Stomach (tissue), 4 donors: ENCODE data around the gene NASP.

Experiments
- EP300 ChIP-seq: sonication (generic); formaldehyde crosslinking; IDR thresholded peaks from one replicate; pipeline ENCODE4 v1.6.1; 2017; ENCODE audit warnings: antibody characterized with exemption
- POLR2A ChIP-seq, 4 donors: fragments of 450-650 bp; IDR thresholded peaks; one replicate each; pipeline ENCODE4 v1.6.1; 2016; ENCODE audit warnings: antibody characterized with exemption in 4 of 4, control low read depth in 2 of 4, mild to moderate bottlenecking in 1 of 4, moderate library complexity in 1 of 4
- POLR2AphosphoS5 ChIP-seq, 3 donors: sonication (generic); formaldehyde crosslinking; IDR thresholded peaks; one replicate each; pipeline ENCODE4 v1.6.1; 2016; ENCODE audit warnings: antibody characterized with exemption in 3 of 3
- TF ChIP-seq, protein P1 (sequence below), 7 experiments: fragments of 450-650 bp in 4 of 7; fragments of 200-600 bp in 3 of 7; sonication (generic) in 3 of 7; IDR thresholded peaks; one replicate each; pipeline ENCODE4 v1.5.1; 2016 to 2019; ENCODE audit warnings: antibody characterized with exemption in 7 of 7, control low read depth in 2 of 7, mild to moderate bottlenecking in 1 of 7

GRCh38 chr1:45617618-45618017 is 33.8 kb downstream of the NASP start:
- no peak for TF ChIP-seq POLR2A (IDR thresholded peaks at IDR 0.05)
- TF ChIP-seq, protein P1, sequence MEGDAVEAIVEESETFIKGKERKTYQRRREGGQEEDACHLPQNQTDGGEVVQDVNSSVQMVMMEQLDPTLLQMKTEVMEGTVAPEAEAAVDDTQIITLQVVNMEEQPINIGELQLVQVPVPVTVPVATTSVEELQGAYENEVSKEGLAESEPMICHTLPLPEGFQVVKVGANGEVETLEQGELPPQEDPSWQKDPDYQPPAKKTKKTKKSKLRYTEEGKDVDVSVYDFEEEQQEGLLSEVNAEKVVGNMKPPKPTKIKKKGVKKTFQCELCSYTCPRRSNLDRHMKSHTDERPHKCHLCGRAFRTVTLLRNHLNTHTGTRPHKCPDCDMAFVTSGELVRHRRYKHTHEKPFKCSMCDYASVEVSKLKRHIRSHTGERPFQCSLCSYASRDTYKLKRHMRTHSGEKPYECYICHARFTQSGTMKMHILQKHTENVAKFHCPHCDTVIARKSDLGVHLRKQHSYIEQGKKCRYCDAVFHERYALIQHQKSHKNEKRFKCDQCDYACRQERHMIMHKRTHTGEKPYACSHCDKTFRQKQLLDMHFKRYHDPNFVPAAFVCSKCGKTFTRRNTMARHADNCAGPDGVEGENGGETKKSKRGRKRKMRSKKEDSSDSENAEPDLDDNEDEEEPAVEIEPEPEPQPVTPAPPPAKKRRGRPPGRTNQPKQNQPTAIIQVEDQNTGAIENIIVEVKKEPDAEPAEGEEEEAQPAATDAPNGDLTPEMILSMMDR (IDR thresholded peaks at IDR 0.05): no peak
- TF ChIP-seq EP300: no peak
- no peak for TF ChIP-seq POLR2AphosphoS5 (IDR thresholded peaks at IDR 0.05)
